Transverse colon (tissue), 4 donors: ENCODE results near the gene TLCD3B. TPM values are rescaled to one million over a fixed set of nuclear protein-coding genes. Genes with fewer than 3 reads are reported as not detected.

Experiments used
- DNase-seq: peaks from one replicate; pipeline ENCODE4 v3.0.0-alpha.2; 2019
- H3K27ac ChIP-seq, 4 donors: fragments of 200-600 bp; sonication (generic); 2 replicates each; pipeline ENCODE4 v1.5.1; 2016 to 2018; ENCODE audit warnings: inconsistent platforms in 4 of 4
- H3K27me3 ChIP-seq: fragments of 200-600 bp; sonication (generic); 2 replicates; pipeline ENCODE4 v1.5.1; 2017; ENCODE audit warnings: inconsistent platforms
- H3K36me3 ChIP-seq, 4 donors: fragments of 200-600 bp; sonication (generic); 2 replicates each; pipeline ENCODE4 v1.5.1; 2017 to 2019; ENCODE audit warnings: inconsistent platforms in 4 of 4
- H3K4me1 ChIP-seq, 4 donors: fragments of 200-600 bp; sonication (generic); 2 replicates each; pipeline ENCODE4 v1.5.1; 2017 to 2020; ENCODE audit warnings: inconsistent platforms in 4 of 4
- H3K4me3 ChIP-seq, 4 donors: fragments of 200-600 bp; sonication (generic); 1 replicate in 1 of 4; 2 replicates in 3 of 4; pipeline versions ENCODE4 v1.5.1 to v1.6.1; 2017 to 2019; ENCODE audit warnings: inconsistent platforms in 4 of 4
- H3K9me3 ChIP-seq, 2 donors: fragments of 200-600 bp; sonication (generic); 2 replicates each; pipeline ENCODE4 v1.5.1; 2017 to 2019; ENCODE audit warnings: inconsistent platforms in 2 of 2
- EP300 ChIP-seq: sonication (generic); formaldehyde crosslinking; IDR thresholded peaks from one replicate; pipeline ENCODE4 v1.6.1; 2017; ENCODE audit warnings: antibody characterized with exemption, low read depth
- POLR2A ChIP-seq: fragments of 450-650 bp; IDR thresholded peaks from one replicate; pipeline ENCODE4 v1.6.1; 2016; ENCODE audit warnings: antibody characterized with exemption, mild to moderate bottlenecking, moderate library complexity
- POLR2AphosphoS5 ChIP-seq, 3 donors: sonication (generic); formaldehyde crosslinking; IDR thresholded peaks; one replicate each; pipeline ENCODE4 v1.6.1; 2016; ENCODE audit warnings: antibody characterized with exemption in 3 of 3
- WGBS, 2 donors: methylation state at CpG; one replicate each; pipeline ENCODE4 v1.1.5; 2018; ENCODE audit warnings: low coverage in 1 of 2; 5-methylcytosine and 5-hydroxymethylcytosine counted together
- in situ Hi-C, 4 donors: fragments of 200-750 bp; cut with MboI; loops; one replicate each; pipeline versions ENCODE4 v1.15.0 to v1.15.1; 2017; ENCODE audit warnings: low sequenced_read_pairs in 3 of 4, low pct_ligation_motif_present in 1 of 4, low pct_unique_long_range_greater_than_20kb in 1 of 4
- intact Hi-C: fragments of 100-400 bp; cut with DNase I; formaldehyde crosslinking; loops from one replicate; pipeline ENCODE4 v1.15.1; 2023; ENCODE audit warnings: low total_unique reads
- total RNA-seq, 4 donors: library from RNA; depleted of rRNA; stranded (reverse); fragments of >200 nt; gene quantifications; one replicate each; pipeline ENCODE4 v1.1.0, GENCODE V29; 2016
- TF ChIP-seq, protein P1 (sequence below), 5 experiments: fragments of 200-600 bp in 3 of 5; fragments of 450-650 bp in 2 of 5; sonication (generic) in 3 of 5; IDR thresholded peaks; 1 replicate in 2 of 5; 2 replicates in 3 of 5; pipeline ENCODE4 v1.5.1; 2016 to 2017; ENCODE audit warnings: antibody characterized with exemption in 5 of 5, inconsistent platforms in 3 of 5, mild to moderate bottlenecking in 2 of 5, moderate library complexity in 1 of 5

TLCD3B gene
- total RNA-seq, 4 donors from 2014 or later = not detected

GRCh38 chr16:30009085-30009862 is 21.8 kb downstream of the TLCD3B start:
- Histone ChIP-seq H3K27ac (no peak overlapping the region), H3K9me3 (no peaks in the 10 kb centered on the region), H3K4me1 (peaks cover 8 to 28% (median 23%) of the 10 kb centered on the region in 4 donors), H3K27me3 (peaks cover 42% of the 10 kb centered on the region), H3K36me3 (no peaks in the 10 kb centered on the region), H3K4me3 (no peak overlapping the region)
- intact Hi-C loops (no loop called here), in situ Hi-C loops (loop anchor here in 2 of 4 donors (25.0 kb wide), 2 partner anchors 147 to 322 kb away; partner anchors contain the start of genes CDIPT (in 2 of the 2) and QPRT (in 1 of the 2))
- WGBS, 2 donors = 41 to 43% methylated on average over 3 to 26 of the region's 26 CpGs
- TF ChIP-seq POLR2AphosphoS5 (IDR thresholded peaks at IDR 0.05) (no peak), POLR2A (no peak), EP300 (no peak)
- TF ChIP-seq, protein P1, sequence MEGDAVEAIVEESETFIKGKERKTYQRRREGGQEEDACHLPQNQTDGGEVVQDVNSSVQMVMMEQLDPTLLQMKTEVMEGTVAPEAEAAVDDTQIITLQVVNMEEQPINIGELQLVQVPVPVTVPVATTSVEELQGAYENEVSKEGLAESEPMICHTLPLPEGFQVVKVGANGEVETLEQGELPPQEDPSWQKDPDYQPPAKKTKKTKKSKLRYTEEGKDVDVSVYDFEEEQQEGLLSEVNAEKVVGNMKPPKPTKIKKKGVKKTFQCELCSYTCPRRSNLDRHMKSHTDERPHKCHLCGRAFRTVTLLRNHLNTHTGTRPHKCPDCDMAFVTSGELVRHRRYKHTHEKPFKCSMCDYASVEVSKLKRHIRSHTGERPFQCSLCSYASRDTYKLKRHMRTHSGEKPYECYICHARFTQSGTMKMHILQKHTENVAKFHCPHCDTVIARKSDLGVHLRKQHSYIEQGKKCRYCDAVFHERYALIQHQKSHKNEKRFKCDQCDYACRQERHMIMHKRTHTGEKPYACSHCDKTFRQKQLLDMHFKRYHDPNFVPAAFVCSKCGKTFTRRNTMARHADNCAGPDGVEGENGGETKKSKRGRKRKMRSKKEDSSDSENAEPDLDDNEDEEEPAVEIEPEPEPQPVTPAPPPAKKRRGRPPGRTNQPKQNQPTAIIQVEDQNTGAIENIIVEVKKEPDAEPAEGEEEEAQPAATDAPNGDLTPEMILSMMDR (IDR thresholded peaks at IDR 0.05) = no peak
- DNase-seq = no peak

DNA sequence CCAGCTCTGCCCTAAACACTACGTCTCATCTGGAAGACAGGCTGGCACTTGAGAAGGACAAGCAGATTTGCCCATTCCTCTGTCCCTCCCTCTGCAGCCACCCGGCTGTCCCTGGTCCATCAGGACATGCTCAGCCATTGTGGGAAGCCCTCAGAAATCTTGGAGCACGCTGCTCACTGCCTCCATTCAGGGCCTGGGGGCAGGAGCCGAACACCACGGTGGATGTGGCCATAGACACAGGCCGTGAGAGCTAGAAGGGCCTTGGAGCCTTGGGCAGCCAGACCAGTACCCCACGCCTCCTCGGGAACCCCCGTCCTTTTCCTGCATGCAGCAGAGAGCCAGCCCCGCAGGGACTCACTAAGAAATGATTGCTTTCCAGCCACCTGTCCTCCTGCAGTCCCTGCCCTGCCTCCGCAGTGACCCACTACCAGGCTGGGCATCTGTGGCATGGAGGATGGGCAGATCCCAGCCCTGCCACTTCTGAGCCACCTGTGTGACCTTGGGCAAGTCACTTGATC is 23.6 kb downstream of the TLCD3B start:
- WGBS, 2 donors = 78% methylated on average over 4 of the region's 11 CpGs; no CpG with 5 or more reads in 1 of the 2 donors
- intact Hi-C loops = no loop called here
- H3K9me3 ChIP-seq = no peaks in the 10 kb centered on the region
- in situ Hi-C loops = loop anchor here in 2 of 4 donors (25.0 kb wide), 2 partner anchors 145 to 320 kb away; partner anchors contain the start of genes CDIPT (in 2 of the 2) and QPRT (in 1 of the 2)
- H3K36me3 ChIP-seq = no peaks in the 10 kb centered on the region
- H3K27ac ChIP-seq = no peak overlapping the region
- DNase-seq = no peak
- no peak overlapping the region for H3K4me3 ChIP-seq
- TF ChIP-seq POLR2AphosphoS5 (IDR thresholded peaks at IDR 0.05) (no peak), EP300 (no peak), POLR2A (no peak)
- TF ChIP-seq, protein P1 (IDR thresholded peaks at IDR 0.05) = no peak
- peaks cover 38% of the 10 kb centered on the region for H3K27me3 ChIP-seq
- peaks cover 8 to 28% (median 23%) of the 10 kb centered on the region in 4 donors for H3K4me1 ChIP-seq

DNA sequence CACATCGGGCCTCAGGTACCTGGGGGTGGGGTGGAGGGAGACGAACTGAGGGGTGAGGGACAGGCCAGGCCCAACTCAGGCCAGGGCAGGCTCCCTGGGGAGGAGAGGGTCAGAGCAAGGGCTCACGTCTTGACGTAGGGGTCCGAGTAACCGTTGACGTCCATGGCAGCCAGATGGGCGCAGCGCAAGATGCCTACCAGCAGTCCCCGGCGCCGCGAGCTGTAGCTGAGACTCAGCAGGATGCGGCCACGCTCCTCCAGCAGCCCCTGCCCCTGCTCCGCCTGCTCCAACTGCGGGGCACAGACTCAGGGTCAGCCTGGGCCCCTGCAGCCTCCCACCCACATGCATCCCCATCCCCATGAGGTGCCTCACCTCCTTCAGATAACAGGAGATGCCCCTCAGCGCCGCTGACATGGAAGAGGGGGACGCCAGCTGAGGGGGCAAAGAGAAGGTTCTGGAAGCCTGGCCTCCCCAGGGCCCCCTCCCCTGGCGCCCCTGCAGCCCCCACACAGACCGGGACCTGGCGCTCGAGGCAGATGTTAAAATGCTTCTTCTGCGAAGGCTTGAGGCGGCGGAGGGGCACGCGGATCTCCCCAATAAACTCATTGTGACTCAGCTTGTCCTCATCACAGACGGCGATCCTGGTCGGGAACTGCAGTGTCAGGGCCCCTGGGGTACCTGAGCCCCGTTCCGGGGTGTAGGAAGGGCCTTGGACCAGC is 24.3 kb downstream of the TLCD3B start:
- 85% methylated on average over 34 of the region's 34 CpGs; no CpG with 5 or more reads in 1 of the 2 donors for WGBS, 2 donors
- Histone ChIP-seq H3K27me3 (peaks cover 33% of the 10 kb centered on the region), H3K4me1 (peaks cover 8 to 27% (median 23%) of the 10 kb centered on the region in 4 donors), H3K4me3 (no peak overlapping the region), H3K36me3 (no peaks in the 10 kb centered on the region), H3K27ac (no peak overlapping the region), H3K9me3 (no peaks in the 10 kb centered on the region)
- TF ChIP-seq EP300 = no peak
- no peak for TF ChIP-seq POLR2AphosphoS5 (IDR thresholded peaks at IDR 0.05)
- TF ChIP-seq, protein P1 (IDR thresholded peaks at IDR 0.05) = no peak
- no peak for TF ChIP-seq POLR2A
- DNase-seq = no peak
- intact Hi-C loops = no loop called here
- in situ Hi-C loops = loop anchor here in 2 of 4 donors (25.0 kb wide), 2 partner anchors 145 to 320 kb away; partner anchors contain the start of genes CDIPT (in 2 of the 2) and QPRT (in 1 of the 2)

GRCh38 chr16:30006095-30006473 is 25.0 kb downstream of the TLCD3B start:
- WGBS, 2 donors = 56 to 83% methylated on average over 1 to 18 of the region's 18 CpGs
- H3K27me3 ChIP-seq = peaks cover 25% of the 10 kb centered on the region
- H3K36me3 ChIP-seq = no peaks in the 10 kb centered on the region
- in situ Hi-C loops (loop anchor here in 2 of 4 donors (25.0 kb wide), 2 partner anchors 144 to 319 kb away; partner anchors contain the start of genes CDIPT (in 2 of the 2) and QPRT (in 1 of the 2)), intact Hi-C loops (no loop called here)
- TF ChIP-seq, protein P1 (IDR thresholded peaks at IDR 0.05) = no peak
- TF ChIP-seq EP300 (no peak), POLR2A (no peak), POLR2AphosphoS5 (IDR thresholded peaks at IDR 0.05) (no peak)
- no peaks in the 10 kb centered on the region for H3K9me3 ChIP-seq
- H3K27ac ChIP-seq = no peak overlapping the region
- H3K4me3 ChIP-seq = no peak overlapping the region
- H3K4me1 ChIP-seq = peaks cover 8 to 20% (median 17%) of the 10 kb centered on the region in 4 donors
- no peak for DNase-seq
